ENCODE data around the gene FXN.
A peak's percentile ranks its signal among the peaks of the same experiment; 100 is the strongest.

FXN gene

GRCh38 chr9:69020301-69021145 is 15.0 kb upstream of the FXN start:
- H3K4me3 ChIP-seq (ENCODE audit: low read depth, low read length): no peak overlapping the region
- DNase-seq (ENCODE audit: low read depth, low spot score): no peak
- in situ Hi-C loops (cut with HindIII; ENCODE audit: low sequenced_read_pairs): no loop called here
- no peak for TF ChIP-seq CTCF (IDR thresholded peaks at IDR 0.05; ENCODE audit: low read depth, low read length)

GRCh38 chr9:69023650-69024049 is 11.9 kb upstream of the FXN start:
- in situ Hi-C loops (cut with HindIII; ENCODE audit: low sequenced_read_pairs): no loop called here

GRCh38 chr9:69027355-69028097 is 8.0 kb upstream of the FXN start:
- in situ Hi-C loops (cut with HindIII; ENCODE audit: low sequenced_read_pairs): no loop called here
- H3K4me3 ChIP-seq (ENCODE audit: low read depth, low read length): no peak overlapping the region
- TF ChIP-seq CTCF (IDR thresholded peaks at IDR 0.05; ENCODE audit: low read depth, low read length): peak; percentile 87
- peak; percentile 43 for DNase-seq (ENCODE audit: low read depth, low spot score)

More at GRCh38 chr9:69023650-69024049, 11.9 kb upstream of the FXN start:
- no peak for DNase-seq (ENCODE audit: low read depth, low spot score)
- no peak overlapping the region for H3K4me3 ChIP-seq (ENCODE audit: low read depth, low read length)
- TF ChIP-seq CTCF (IDR thresholded peaks at IDR 0.05; ENCODE audit: low read depth, low read length): no peak

- TF ChIP-seq CTCF (IDR thresholded peaks at IDR 0.05; ENCODE audit: low read depth, low read length): no peak
- no peak overlapping the region for H3K4me3 ChIP-seq (ENCODE audit: low read depth, low read length)
- in situ Hi-C loops (cut with HindIII; ENCODE audit: low sequenced_read_pairs): no loop called here
- DNase-seq (ENCODE audit: low read depth, low spot score): peak; percentile 16
These were observed 6.8 kb upstream of the FXN start for GRCh38 chr9:69028754-69029153.

GRCh38 chr9:69029535-69029934 is 6.0 kb upstream of the FXN start:
- in situ Hi-C loops (cut with HindIII; ENCODE audit: low sequenced_read_pairs): no loop called here
- no peak overlapping the region for H3K4me3 ChIP-seq (ENCODE audit: low read depth, low read length)
- DNase-seq (ENCODE audit: low read depth, low spot score): no peak
- no peak for TF ChIP-seq CTCF (IDR thresholded peaks at IDR 0.05; ENCODE audit: low read depth, low read length)

GRCh38 chr9:69030851-69031645 is 4.5 kb upstream of the FXN start:
- DNase-seq (ENCODE audit: low read depth, low spot score): no peak
- H3K4me3 ChIP-seq (ENCODE audit: low read depth, low read length): no peak overlapping the region
- in situ Hi-C loops (cut with HindIII; ENCODE audit: low sequenced_read_pairs): no loop called here
- TF ChIP-seq CTCF (IDR thresholded peaks at IDR 0.05; ENCODE audit: low read depth, low read length): no peak
